ENCODE measurements around the gene ST6GALNAC3. TPM values are rescaled to one million over a fixed set of nuclear protein-coding genes. Genes with fewer than 3 reads are reported as not detected.

Gene ST6GALNAC3
- total RNA-seq, 1 donor from 2014 or later = 16.6 TPM

- DNase-seq (ENCODE audit: extremely low read depth, low read depth, low spot score) = no peak
Measured at GRCh38 chr1:76185207-76185606, 110.7 kb downstream of the ST6GALNAC3 start.

- no peak for DNase-seq (ENCODE audit: extremely low read depth, low read depth, low spot score)
Measured at GRCh38 chr1:76186554-76187170, 112.1 kb downstream of the ST6GALNAC3 start.

DNA sequence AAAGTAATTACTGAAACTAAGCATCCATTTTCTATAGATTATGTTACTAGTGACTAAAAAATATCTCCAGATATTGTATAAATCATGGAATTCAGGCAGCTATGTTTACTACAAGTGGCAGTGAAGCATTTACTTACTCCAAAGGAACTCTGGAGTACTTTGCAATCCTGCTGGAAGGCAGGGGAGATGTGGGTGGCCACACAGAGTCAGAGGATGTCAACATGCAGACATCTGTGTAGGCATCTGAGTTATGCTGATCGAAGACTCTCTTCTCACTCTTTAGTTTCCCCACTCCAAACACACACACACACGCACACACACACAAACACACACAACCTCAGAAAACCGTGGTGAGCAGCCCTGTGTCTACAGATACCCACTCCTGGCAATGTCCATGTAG, 112.9 kb downstream of the ST6GALNAC3 start:
- DNase-seq (ENCODE audit: extremely low read depth, low read depth, low spot score) = no peak

DNA sequence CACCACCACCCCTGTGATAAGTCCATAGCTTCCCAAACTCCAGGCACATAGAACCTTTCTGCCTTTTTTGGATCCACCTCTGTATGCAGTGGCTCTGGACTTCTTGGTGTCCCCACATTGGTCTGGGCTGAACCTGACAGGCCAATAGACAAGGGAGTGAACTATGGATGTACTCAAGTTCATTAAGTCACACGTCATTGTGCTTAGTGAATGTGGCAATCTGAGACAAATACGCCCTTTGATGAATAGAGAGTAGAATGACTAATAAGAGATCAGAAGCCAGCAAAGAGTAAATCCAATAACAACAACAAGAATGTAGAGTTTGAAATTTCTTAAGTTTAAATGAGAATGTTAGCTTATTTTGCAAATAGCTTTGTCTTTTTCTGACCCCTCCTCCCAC, 114.8 kb downstream of the ST6GALNAC3 start:
- DNase-seq (ENCODE audit: extremely low read depth, low read depth, low spot score) = no peak

GRCh38 chr1:76190749-76191424, 116.3 kb downstream of the ST6GALNAC3 start:
- DNase-seq (ENCODE audit: extremely low read depth, low read depth, low spot score) = no peak

GRCh38 chr1:76191561-76191960, 117.0 kb downstream of the ST6GALNAC3 start:
- no peak for DNase-seq (ENCODE audit: extremely low read depth, low read depth, low spot score)

DNA sequence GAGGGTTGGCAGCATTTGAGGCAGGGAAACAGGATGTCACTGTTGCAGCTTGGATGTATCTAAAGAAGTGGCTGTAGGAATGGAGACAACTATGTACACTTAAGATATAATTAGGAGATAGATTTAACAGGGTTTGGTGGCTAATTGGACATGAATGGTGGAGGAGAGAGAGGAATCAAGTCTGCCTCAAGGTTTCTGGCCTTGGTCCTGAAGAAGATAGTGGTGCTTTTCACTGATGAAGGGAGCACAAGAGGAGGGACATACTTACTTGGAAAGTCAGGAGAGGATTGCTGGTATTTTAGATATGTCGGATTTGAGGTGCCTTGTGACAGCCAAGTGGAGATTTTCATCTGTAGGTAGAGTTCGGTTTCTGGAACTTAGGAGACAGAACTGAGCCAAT, 123.9 kb downstream of the ST6GALNAC3 start:
- no peak for DNase-seq (ENCODE audit: extremely low read depth, low read depth, low spot score)

- DNase-seq (ENCODE audit: extremely low read depth, low read depth, low spot score) = no peak
Measured at GRCh38 chr1:76202670-76203069, 128.1 kb downstream of the ST6GALNAC3 start.

- DNase-seq (ENCODE audit: extremely low read depth, low read depth, low spot score) = no peak
Measured at GRCh38 chr1:76203127-76203526, 128.6 kb downstream of the ST6GALNAC3 start.

DNA sequence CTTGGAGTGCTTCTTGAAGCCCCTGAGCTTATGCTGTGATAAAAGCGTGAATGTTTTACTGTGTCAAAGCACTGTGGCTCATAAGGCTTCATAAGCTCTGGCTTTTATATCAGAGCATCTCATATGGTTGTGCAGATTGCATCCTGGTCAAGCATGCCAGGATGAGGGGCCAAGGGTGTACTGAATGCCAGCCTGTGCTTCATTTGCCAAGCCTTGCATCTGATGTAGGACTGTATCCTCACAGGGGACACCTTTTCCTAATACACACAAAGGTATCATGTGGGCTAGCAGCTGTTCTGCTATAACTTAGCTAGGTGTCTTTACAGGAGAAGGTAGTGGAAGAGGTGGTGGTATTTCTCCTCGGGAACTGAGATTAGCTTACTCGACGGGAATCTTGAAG, 134.7 kb downstream of the ST6GALNAC3 start:
- no peak for DNase-seq (ENCODE audit: extremely low read depth, low read depth, low spot score)

DNA sequence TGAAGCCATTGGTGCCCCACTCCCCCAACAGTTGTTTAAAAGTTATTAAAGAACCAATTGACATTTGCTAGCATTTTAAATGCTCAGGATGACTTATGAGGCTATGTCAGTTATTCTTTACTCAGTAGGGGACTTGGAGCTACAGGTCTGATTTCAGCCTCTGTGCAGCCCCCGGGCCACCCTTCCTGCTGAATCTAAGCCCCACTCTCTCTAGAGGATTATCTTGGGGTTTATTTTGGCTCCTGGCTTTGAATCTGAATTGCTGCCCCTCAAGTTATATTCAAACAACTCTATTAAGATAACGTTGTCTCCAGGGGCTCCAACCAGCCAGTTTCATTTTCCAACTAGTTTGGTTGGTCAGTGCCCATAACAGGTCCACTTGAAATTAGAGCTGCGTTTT, 135.1 kb downstream of the ST6GALNAC3 start:
- no peak for DNase-seq (ENCODE audit: extremely low read depth, low read depth, low spot score)

- DNase-seq (ENCODE audit: extremely low read depth, low read depth, low spot score) = no peak
Measured at GRCh38 chr1:76210160-76210559, 135.6 kb downstream of the ST6GALNAC3 start.

GRCh38 chr1:76218888-76219287, 144.3 kb downstream of the ST6GALNAC3 start:
- no peak for DNase-seq (ENCODE audit: extremely low read depth, low read depth, low spot score)

DNA sequence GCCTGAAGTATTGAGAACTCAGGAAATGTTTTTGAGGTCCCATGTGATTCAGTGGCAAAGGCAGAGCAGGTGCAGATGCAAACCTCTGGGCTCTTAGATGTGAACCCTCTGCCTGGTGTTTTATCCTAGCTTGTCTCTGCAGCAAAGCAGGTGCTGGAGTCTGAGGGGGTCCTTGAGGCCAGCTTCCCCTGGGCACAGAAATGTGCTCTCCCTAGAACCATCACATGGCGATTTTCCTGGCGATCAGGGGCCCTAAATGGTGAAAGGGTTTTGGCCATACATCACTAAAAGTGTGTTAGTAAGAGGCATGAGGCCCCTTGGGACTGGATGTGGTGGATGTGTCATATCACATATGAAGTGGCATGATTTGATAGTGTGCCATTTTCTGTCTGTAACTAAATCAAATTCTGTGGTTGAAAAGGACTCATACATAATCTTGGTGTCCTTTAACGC, 144.8 kb downstream of the ST6GALNAC3 start:
- DNase-seq (ENCODE audit: extremely low read depth, low read depth, low spot score) = no peak

GRCh38 chr1:76224752-76225151, 150.2 kb downstream of the ST6GALNAC3 start:
- no peak for DNase-seq (ENCODE audit: extremely low read depth, low read depth, low spot score)

- DNase-seq (ENCODE audit: extremely low read depth, low read depth, low spot score) = no peak
Measured at GRCh38 chr1:76225526-76225925, 151.0 kb downstream of the ST6GALNAC3 start.

- DNase-seq (ENCODE audit: extremely low read depth, low read depth, low spot score) = no peak
Measured at GRCh38 chr1:76227621-76228020, 153.1 kb downstream of the ST6GALNAC3 start.

DNA sequence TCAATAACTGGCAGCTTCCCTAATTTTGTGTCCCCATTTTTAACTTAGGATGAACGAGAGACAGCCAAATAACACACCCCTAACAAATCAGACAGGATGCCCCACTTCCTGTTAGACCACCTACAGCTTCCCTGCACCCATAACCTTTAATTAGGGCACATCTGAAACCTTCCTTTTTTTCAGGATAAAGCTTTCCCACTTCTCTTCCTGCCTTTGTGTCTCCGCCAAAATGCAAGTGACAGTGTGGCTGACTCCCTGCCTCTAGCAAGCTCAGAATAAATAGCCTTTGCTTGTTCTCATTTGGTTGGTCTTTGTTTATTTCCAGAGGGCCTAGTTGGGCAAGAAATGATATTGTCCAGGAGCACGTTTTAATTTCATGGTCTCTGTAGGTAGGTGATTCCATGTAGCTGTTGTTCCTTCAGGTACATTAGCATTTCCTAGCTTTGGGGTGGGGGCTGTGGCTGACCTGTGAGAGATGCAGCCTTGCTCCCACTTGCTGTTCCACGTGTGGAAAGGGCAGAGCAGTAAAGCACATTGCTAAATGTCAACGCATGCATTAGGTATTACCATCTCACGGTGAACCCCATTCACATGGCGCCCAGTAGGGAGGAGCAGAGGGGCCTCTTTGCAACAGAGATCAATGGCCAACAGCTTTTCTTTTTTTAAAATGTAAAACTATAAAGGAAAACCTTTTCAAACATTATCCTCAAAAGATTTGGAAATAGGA, 154.9 kb downstream of the ST6GALNAC3 start:
- no peak for DNase-seq (ENCODE audit: extremely low read depth, low read depth, low spot score)

GRCh38 chr1:76230842-76231281, 156.3 kb downstream of the ST6GALNAC3 start:
- DNase-seq (ENCODE audit: extremely low read depth, low read depth, low spot score) = no peak

DNA sequence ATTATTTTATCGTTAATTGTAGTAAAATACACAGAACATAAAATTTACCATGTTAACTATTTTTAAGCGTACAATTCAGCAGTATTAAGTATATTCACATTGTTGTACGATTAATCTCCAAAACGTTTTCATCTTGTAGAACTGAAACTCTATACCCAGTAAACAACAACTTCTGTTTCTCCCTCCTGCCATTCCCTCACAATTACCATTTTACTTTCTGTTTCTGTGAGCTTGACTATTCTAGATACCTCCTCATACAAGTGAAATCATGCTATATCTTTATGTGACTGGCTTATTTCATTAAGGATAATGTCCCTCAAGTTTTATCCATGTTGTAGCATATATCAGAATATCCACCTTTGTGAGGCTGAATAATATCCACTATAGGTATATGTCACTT, 156.8 kb downstream of the ST6GALNAC3 start:
- DNase-seq (ENCODE audit: extremely low read depth, low read depth, low spot score) = no peak

DNA sequence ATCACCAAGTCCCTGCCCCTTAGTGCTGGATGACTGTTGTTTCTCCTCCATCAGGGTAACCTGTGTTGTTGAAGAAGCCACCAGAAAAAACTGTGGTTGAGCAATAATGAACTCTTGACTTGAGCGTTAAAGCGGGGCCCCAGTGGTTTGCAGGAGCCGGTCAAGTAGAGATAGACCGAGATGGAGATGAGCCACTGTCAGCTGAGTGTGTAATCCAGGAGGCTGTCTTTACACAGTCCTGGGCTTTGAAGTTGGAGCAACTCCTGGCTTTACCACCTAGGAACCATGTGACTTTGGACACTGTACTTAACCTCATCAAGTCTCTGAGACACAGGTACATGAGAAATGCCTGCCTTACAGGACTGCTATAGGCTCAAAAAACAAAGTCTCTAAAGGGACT, 158.1 kb downstream of the ST6GALNAC3 start:
- DNase-seq (ENCODE audit: extremely low read depth, low read depth, low spot score) = no peak

GRCh38 chr1:76234061-76234460, 159.5 kb downstream of the ST6GALNAC3 start:
- DNase-seq (ENCODE audit: extremely low read depth, low read depth, low spot score) = no peak
